Epithelial cell of proximal tubule (primary cell): Measurements from ENCODE around the gene RAP1A. TPM values are rescaled to one million over a fixed set of nuclear protein-coding genes. Genes with fewer than 3 reads are reported as not detected.
"Not testable (repeated sequence)": the region's sequence is repeated elsewhere in the genome, so short reads cannot be mapped to it uniquely, and the experiment has no call there.

Source experiments
- DNase-seq: peaks from one replicate; pipeline ENCODE4 v3.0.0-alpha.2; 2011; ENCODE audit warnings: low read depth
- H3K4me3 ChIP-seq: 2 replicates; pipeline ENCODE4 v1.5.1; 2011; ENCODE audit warnings: low read depth, mild to moderate bottlenecking, low read length
- total RNA-seq: library from RNA; depleted of rRNA; stranded (reverse); fragments of >200 nt; gene quantifications from 2 replicates; pipeline ENCODE4 v1.2.3, GENCODE V29; 2015
- TF ChIP-seq, protein P1 (sequence below): conservative IDR thresholded peaks from 2 replicates; pipeline ENCODE4 v1.5.1; 2012; ENCODE audit warnings: low read depth, mild to moderate bottlenecking, low read length

RAP1A gene
- total RNA-seq, 1 donor from 2014 or later: 25.7 TPM

DNA sequence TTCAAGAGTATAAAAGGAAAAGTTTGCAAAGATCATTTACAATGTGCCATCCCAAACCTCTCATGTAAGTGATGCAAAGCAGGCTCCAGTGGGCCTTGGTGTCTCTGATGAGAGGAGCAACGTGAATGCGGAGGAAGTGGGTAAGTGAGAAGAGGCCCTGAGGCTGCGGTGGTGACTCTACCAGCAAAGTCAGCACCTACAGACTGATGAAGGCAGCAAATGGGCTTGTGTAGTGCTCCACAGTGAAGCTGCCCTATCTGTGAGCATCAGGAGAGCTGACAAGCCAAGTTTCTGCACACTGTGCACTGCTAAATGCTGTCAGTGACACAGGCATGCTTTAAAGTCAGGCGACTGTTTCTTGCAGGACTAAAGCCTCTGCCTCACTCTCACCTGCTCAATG lies 15.6 kb upstream of the RAP1A start:
- TF ChIP-seq, protein P1, sequence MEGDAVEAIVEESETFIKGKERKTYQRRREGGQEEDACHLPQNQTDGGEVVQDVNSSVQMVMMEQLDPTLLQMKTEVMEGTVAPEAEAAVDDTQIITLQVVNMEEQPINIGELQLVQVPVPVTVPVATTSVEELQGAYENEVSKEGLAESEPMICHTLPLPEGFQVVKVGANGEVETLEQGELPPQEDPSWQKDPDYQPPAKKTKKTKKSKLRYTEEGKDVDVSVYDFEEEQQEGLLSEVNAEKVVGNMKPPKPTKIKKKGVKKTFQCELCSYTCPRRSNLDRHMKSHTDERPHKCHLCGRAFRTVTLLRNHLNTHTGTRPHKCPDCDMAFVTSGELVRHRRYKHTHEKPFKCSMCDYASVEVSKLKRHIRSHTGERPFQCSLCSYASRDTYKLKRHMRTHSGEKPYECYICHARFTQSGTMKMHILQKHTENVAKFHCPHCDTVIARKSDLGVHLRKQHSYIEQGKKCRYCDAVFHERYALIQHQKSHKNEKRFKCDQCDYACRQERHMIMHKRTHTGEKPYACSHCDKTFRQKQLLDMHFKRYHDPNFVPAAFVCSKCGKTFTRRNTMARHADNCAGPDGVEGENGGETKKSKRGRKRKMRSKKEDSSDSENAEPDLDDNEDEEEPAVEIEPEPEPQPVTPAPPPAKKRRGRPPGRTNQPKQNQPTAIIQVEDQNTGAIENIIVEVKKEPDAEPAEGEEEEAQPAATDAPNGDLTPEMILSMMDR: no peak
- no peak overlapping the region for H3K4me3 ChIP-seq
- DNase-seq: no peak

DNA sequence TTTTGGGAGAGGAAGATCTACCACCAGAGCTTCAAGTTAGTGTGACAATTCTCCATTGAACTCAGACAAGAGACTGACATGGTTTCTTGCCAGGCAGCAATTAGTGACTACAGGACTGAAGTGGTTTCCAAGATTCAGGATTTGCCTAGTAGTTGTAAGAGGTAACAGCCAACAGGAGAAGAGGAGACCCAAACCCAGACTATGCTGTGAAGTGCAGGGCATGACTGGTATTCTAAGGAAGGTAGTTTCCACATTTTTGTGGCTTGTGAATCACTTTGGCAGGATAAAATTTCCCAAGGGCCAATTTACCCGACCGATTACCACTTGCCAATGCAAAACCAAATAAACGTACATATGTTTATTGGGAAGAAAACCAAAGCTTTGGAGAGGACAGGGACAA lies 14.7 kb upstream of the RAP1A start:
- DNase-seq: peak; percentile 78
- TF ChIP-seq, protein P1: no peak
- H3K4me3 ChIP-seq: no peak overlapping the region

DNA sequence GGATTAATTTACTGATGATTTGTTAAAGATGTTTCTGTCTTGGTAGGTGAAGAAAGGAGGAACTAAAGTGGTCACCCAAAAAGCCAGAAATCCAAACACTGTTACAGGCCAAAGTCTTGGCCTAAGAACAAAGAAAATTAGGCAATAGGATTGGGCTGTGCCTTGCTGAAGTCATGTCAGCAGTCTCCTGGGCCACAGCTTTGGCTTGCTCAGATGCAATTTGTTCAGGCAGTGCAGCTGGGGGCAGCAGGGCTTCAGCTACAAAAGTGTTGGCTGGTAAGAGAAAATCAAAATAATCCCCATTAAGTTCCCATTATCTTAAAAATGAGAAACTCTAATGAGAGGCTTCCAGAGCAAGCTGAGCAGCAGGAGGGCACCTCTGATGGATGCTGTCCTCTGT lies 14.0 kb upstream of the RAP1A start:
- no peak for DNase-seq
- TF ChIP-seq, protein P1: no peak
- no peak overlapping the region for H3K4me3 ChIP-seq

DNA sequence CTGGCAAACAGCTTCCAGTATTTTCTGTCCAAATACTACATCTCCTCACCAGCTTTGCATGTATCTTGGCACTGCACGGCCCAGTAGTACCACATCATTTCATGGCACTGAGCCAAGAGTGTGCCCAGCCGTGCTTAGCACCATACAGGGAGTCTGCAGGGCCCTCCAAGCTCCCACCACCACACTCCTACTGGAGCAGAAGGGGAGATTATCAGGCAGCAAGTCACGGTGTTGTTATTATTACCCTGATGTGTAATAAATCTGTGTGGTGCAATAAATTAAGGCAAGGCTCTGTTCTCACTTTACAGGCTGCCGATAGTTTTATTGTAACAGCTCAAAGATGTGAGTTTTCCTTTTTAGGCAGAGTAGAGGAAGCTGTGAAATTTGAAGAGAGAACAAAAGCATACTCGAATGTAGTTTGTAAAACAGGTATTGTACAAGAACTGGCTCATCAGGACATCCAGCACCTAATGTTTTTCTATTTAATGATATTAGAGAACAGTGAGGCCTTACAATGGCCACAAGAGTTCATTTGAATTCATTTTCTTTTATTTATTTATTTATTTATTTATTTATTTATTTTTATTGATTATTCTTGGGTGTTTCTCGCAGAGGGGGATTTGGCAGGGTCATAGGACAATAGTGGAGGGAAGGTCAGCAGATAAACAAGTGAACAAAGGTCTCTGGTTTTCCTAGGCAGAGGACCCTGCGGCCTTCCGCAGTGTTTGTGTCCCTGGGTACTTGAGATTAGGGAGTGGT lies 13.0 kb upstream of the RAP1A start:
- DNase-seq, H3K4me3 ChIP-seq: not testable (repeated sequence)

DNA sequence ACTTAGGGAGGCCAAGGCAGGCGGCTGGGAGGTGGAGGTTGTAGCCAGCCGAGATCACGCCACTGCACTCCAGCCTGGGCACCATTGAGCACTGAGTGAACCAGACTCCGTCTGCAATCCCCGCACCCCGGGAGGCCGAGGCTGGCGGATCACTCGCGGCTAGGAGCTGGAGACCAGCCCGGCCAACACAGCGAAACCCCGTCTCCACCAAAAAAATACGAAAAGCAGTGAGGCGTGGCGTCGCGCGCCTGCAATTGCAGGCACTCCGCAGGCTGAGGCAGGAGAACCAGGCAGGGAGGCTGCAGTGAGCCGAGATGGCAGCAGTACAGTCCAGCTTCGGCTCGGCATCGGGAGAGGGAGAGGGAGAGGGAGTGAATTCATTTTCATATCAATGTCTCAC lies 11.1 kb upstream of the RAP1A start:
- not testable (repeated sequence) for DNase-seq, H3K4me3 ChIP-seq

DNA sequence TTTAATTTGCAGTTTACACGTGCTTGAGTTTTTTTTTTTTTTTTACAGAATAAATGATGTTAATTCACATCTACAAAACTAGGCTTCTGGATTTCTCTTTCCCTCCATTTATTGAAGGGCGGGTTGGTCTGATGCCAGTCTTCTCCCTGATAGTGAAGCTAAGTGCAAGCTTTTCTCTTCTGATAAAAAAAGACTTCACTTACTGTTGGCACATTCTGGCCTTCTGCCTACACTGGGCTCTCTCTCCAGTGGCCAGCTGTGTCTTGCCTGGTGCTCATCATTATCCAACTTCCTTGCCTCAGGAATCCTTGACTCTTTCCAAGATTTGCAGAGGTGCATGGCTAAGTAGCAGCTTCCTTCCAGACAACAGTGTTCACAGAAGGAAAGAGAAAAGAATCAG lies 7.6 kb upstream of the RAP1A start:
- TF ChIP-seq, protein P1: no peak
- no peak for DNase-seq
- H3K4me3 ChIP-seq: no peak overlapping the region

DNA sequence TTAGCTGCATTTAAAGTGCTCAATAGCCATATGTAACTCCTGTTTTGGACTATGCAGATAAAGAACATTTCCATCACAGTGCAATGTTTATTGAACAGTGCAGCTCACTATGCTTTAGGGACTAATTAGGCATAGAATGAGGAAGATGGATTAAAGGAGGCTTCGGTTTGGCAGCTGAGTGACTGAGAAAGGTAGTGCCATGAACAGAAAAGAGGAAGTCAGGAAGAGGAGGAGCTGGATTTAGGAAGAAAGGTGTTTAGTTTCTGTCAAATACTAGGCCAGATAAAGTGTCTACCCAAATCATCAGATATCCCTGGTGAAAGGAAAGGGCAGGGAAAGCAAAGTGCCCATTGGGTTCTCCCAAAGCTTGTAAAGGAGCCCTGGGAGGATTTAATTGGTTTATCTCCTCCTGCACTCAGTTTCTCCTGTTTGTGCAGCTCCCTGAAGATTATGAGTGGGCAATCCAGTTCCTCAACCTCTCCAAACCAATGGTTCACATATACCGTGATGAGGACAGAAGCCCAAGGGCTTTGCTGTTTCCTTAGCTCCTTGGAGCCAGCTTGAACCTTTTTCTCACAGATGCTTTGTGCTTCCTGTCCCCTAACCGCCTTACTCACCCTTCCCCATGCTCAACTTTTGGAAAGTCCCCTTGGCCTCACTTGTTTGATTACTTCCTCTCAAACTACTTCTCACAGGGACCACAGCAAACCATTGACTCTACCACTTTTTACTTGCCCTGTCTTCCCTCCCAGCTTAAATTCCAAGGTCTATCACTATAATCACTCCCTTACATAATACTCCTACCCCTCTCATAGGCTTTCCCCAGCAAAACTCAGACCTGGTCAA lies 3.5 kb upstream of the RAP1A start:
- TF ChIP-seq, protein P1: no peak
- H3K4me3 ChIP-seq: no peak overlapping the region
- no peak for DNase-seq

DNA sequence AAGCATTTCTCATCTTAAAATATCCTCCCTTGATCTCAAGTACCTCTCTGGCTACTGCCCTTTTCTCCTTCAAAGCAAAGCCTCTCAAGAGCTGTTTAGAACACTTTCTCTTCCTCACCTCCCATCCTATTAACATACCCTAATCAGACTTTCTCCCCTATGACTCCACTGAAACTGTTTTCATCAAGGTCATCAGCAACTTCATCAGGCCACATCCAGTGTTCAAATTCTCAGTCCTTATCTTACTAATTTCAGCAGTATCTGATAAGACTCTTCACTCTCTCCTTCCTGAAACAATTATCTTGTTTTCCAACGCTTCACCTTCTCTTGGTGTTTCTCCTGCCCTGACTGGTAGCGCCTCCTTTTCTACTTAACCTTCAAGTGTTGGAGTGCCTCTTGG lies 1.5 kb upstream of the RAP1A start:
- DNase-seq: no peak
- no peak overlapping the region for H3K4me3 ChIP-seq
- TF ChIP-seq, protein P1: no peak
